H1 (cell line): Measurements from ENCODE around the gene RBM44. TPM values are rescaled to one million over a fixed set of nuclear protein-coding genes. Genes with fewer than 3 reads are reported as not detected.

Experiments
- CTCF ChIA-PET: fragments of 300-600 bp; sonication (Branson Sonifier 250); formaldehyde crosslinking; loops from one replicate; lab custom pipeline; 2021; ENCODE audit not compliant: partially characterized antibody; lab: Charles Lee
- POLR2A ChIA-PET: fragments of 300-600 bp; sonication (Branson Sonifier 250); formaldehyde crosslinking; loops from one replicate; lab custom pipeline; 2021; ENCODE audit warnings: inconsistent platforms; ENCODE audit not compliant: partially characterized antibody; lab: Charles Lee
- DNase-seq, 2 experiments: peaks; one replicate each; pipeline versions ENCODE4 v3.0.0 to v3.0.0-alpha.2; 2010 to 2022; ENCODE audit warnings: low spot score in 2 of 2, low read depth in 1 of 2, mixed read lengths in 1 of 2
- FAIRE-seq: peaks from 2 replicates; lab custom pipeline; 2011; peaks lifted over from hg19 to GRCh38; lab: Jason Lieb, UNC
- H2AFZ ChIP-seq: 2 replicates; pipeline ENCODE4 v1.8.1; 2012; ENCODE audit warnings: low read length, inconsistent platforms
- H2AK5ac ChIP-seq: 2 replicates; pipeline ENCODE4 v1.6.1; 2013; ENCODE audit warnings: low read depth, low read length
- H2BK120ac ChIP-seq: replicated peaks from 2 replicates; pipeline ENCODE3; 2013; ENCODE audit warnings: low read depth, low read length, inconsistent platforms
- H2BK12ac ChIP-seq: 2 replicates; pipeline ENCODE4 v1.6.1; 2013; ENCODE audit warnings: low read depth, low read length
- H2BK15ac ChIP-seq: 2 replicates; pipeline ENCODE4 v1.6.1; 2013; ENCODE audit warnings: low read length
- H2BK20ac ChIP-seq: 2 replicates; pipeline ENCODE4 v1.6.1; 2013; ENCODE audit warnings: low read length
- H2BK5ac ChIP-seq: 2 replicates; pipeline ENCODE4 v1.6.1; 2013; ENCODE audit warnings: low read depth, low read length
- H3K14ac ChIP-seq: 2 replicates; pipeline ENCODE4 v1.6.1; 2013; ENCODE audit warnings: inconsistent platforms; ENCODE audit not compliant: insufficient read length
- H3K18ac ChIP-seq: 2 replicates; pipeline ENCODE4 v1.6.1; 2013; ENCODE audit warnings: low read length; ENCODE audit errors: extremely low read depth
- H3K23ac ChIP-seq: 2 replicates; pipeline ENCODE4 v1.6.1; 2013; ENCODE audit warnings: inconsistent platforms; ENCODE audit not compliant: insufficient read length
- H3K23me2 ChIP-seq: 2 replicates; pipeline ENCODE4 v1.6.1; 2013; ENCODE audit warnings: low read depth, low read length
- H3K27ac ChIP-seq: 2 replicates; pipeline ENCODE4 v1.6.1; 2011; ENCODE audit warnings: low read depth, low read length, inconsistent platforms
- H3K27me3 ChIP-seq, 4 experiments: replicated peaks in 1 of 4; 1 replicate in 1 of 4; 2 replicates in 3 of 4; pipeline versions ENCODE4 v1.6.1 to v1.8.1; 2011 to 2013; ENCODE audit warnings: low read length in 3 of 4, mild to moderate bottlenecking in 3 of 4, inconsistent platforms in 2 of 4, mixed read lengths in 2 of 4, moderate library complexity in 1 of 4; ENCODE audit not compliant: control insufficient read depth in 3 of 4, insufficient read depth in 3 of 4; ENCODE audit errors: extremely low read depth in 1 of 4
- H3K36me3 ChIP-seq, 4 experiments: 2 replicates each; pipeline versions ENCODE4 v1.6.1 to v1.8.1; 2011 to 2013; ENCODE audit warnings: mild to moderate bottlenecking in 4 of 4, low read length in 3 of 4, moderate library complexity in 2 of 4, control low read depth in 1 of 4, inconsistent platforms in 1 of 4; ENCODE audit not compliant: insufficient read depth in 4 of 4, control insufficient read depth in 2 of 4
- H3K4ac ChIP-seq: replicated peaks from 2 replicates; pipeline ENCODE3; 2013; ENCODE audit warnings: low read length, low read depth, mixed read lengths, inconsistent platforms; ENCODE audit not compliant: insufficient read length
- H3K4me1 ChIP-seq, 4 experiments: replicated peaks in 1 of 4; 1 replicate in 1 of 4; 2 replicates in 3 of 4; pipeline versions ENCODE4 v1.6.1 to v1.8.1; 2011 to 2013; ENCODE audit warnings: low read length in 3 of 4, inconsistent platforms in 2 of 4, mixed read lengths in 1 of 4; ENCODE audit not compliant: insufficient read depth in 4 of 4, control insufficient read depth in 3 of 4
- H3K4me2 ChIP-seq, 2 experiments: 2 replicates each; pipeline versions ENCODE4 v1.6.1 to v1.8.1; 2011 to 2013; ENCODE audit warnings: low read depth in 2 of 2, low read length in 2 of 2, control low read depth in 1 of 2, inconsistent platforms in 1 of 2, mild to moderate bottlenecking in 1 of 2; ENCODE audit not compliant: insufficient read depth in 1 of 2
- H3K4me3 ChIP-seq, 4 experiments: fragments of 200-600, 300-600 bp in 1 of 4; sonication (generic), shearing (Covaris generic), sonication (Bioruptor Twin) in 1 of 4; 2 replicates each; pipeline versions ENCODE4 v1.5.1 to v1.8.1; 2011 to 2016; ENCODE audit warnings: low read length in 4 of 4, low read depth in 3 of 4, control low read depth in 2 of 4, inconsistent platforms in 2 of 4, mild to moderate bottlenecking in 2 of 4, mixed read lengths in 1 of 4, moderate library complexity in 1 of 4; ENCODE audit not compliant: insufficient read depth in 2 of 4; ENCODE audit errors: extremely low read depth in 1 of 4
- H3K56ac ChIP-seq: replicated peaks from 2 replicates; pipeline ENCODE3; 2013; ENCODE audit warnings: low read depth, mild to moderate bottlenecking, mixed read lengths, low read length, inconsistent platforms; ENCODE audit not compliant: insufficient read length
- H3K79me1 ChIP-seq: 2 replicates; pipeline ENCODE4 v1.6.1; 2013; ENCODE audit warnings: low read depth, low read length, control low read depth
- H3K79me2 ChIP-seq, 2 experiments: 2 replicates each; pipeline versions ENCODE4 v1.6.1 to v1.8.1; 2012 to 2013; ENCODE audit warnings: low read length in 2 of 2, mild to moderate bottlenecking in 2 of 2, inconsistent platforms in 1 of 2; ENCODE audit not compliant: insufficient read depth in 2 of 2, control insufficient read depth in 1 of 2
- H3K9ac ChIP-seq, 4 experiments: replicated peaks in 1 of 4; 1 replicate in 1 of 4; 2 replicates in 3 of 4; pipeline versions ENCODE4 v1.6.1 to v1.8.1; 2011 to 2013; ENCODE audit warnings: low read depth in 3 of 4, low read length in 3 of 4, control low read depth in 2 of 4, mild to moderate bottlenecking in 2 of 4, moderate library complexity in 2 of 4, inconsistent platforms in 1 of 4; ENCODE audit errors: extremely low read depth in 1 of 4
- H3K9me3 ChIP-seq, 2 experiments: 2 replicates each; pipeline versions ENCODE4 v1.6.1 to v1.8.1; 2012 to 2013; ENCODE audit warnings: mild to moderate bottlenecking in 2 of 2, moderate library complexity in 2 of 2, control low read depth in 1 of 2, inconsistent platforms in 1 of 2, low read depth in 1 of 2, low read length in 1 of 2, mixed read lengths in 1 of 2; ENCODE audit not compliant: insufficient read depth in 2 of 2
- H4K20me1 ChIP-seq, 2 experiments: replicated peaks in 1 of 2; 2 replicates each; pipeline versions ENCODE3 to v1.8.1; 2011 to 2013; ENCODE audit warnings: inconsistent platforms in 2 of 2, low read length in 2 of 2, mild to moderate bottlenecking in 1 of 2; ENCODE audit not compliant: insufficient read depth in 2 of 2, control insufficient read depth in 1 of 2
- H4K5ac ChIP-seq: 2 replicates; pipeline ENCODE4 v1.6.1; 2013; ENCODE audit warnings: low read length, low read depth, mixed read lengths, inconsistent platforms; ENCODE audit not compliant: insufficient read length
- H4K8ac ChIP-seq: 2 replicates; pipeline ENCODE4 v1.8.0; 2013; ENCODE audit warnings: mild to moderate bottlenecking, moderate library complexity, low read length, inconsistent platforms; ENCODE audit not compliant: insufficient read depth; ENCODE audit errors: extremely low read depth
- H4K91ac ChIP-seq: replicated peaks from 2 replicates; pipeline ENCODE3; 2013; ENCODE audit warnings: low read length, mixed read lengths, inconsistent platforms; ENCODE audit not compliant: insufficient read length
- BACH1 ChIP-seq: IDR thresholded peaks from 2 replicates; pipeline ENCODE4 v1.6.1; 2012; ENCODE audit warnings: low read length, improper control_type of control experiment
- CTBP2 ChIP-seq: IDR thresholded peaks from 2 replicates; pipeline ENCODE4 v1.7.0; 2011; ENCODE audit warnings: borderline replicate concordance, mild to moderate bottlenecking, moderate library complexity, mixed read lengths, low read length; ENCODE audit not compliant: insufficient read depth, insufficient read length
- EGR1 ChIP-seq: IDR thresholded peaks from 2 replicates; pipeline ENCODE4 v1.6.1; 2011; ENCODE audit warnings: low read depth, low read length, borderline replicate concordance
- JUN ChIP-seq: IDR thresholded peaks from 2 replicates; pipeline ENCODE4 v1.6.1; 2011; ENCODE audit warnings: low read depth, mild to moderate bottlenecking, improper control_type of control experiment, low read length
- NRF1 ChIP-seq: IDR thresholded peaks from 2 replicates; pipeline ENCODE4 v1.6.1; 2011; ENCODE audit warnings: mild to moderate bottlenecking, low read depth, low read length, improper control_type of control experiment
- PHF8 ChIP-seq: fragments of 200-600 bp; sonication (generic); conservative IDR thresholded peaks from 2 replicates; pipeline ENCODE4 v1.7.1; 2012; ENCODE audit warnings: low read depth, mild to moderate bottlenecking, inconsistent platforms, low read length, moderate library complexity
- RAD21 ChIP-seq, 2 experiments: IDR thresholded peaks in 1 of 2; conservative IDR thresholded peaks in 1 of 2; 2 replicates each; pipeline ENCODE4 v1.6.1; 2011; ENCODE audit warnings: low read depth in 2 of 2, low read length in 2 of 2, improper control_type of control experiment in 1 of 2, inconsistent platforms in 1 of 2, mild to moderate bottlenecking in 1 of 2, moderate library complexity in 1 of 2
- RFX5 ChIP-seq: IDR thresholded peaks from 2 replicates; pipeline ENCODE4 v1.6.1; 2011; ENCODE audit warnings: low read depth, low read length, improper control_type of control experiment, borderline replicate concordance
- RXRA ChIP-seq: IDR thresholded peaks from 2 replicates; pipeline ENCODE4 v1.6.1; 2011; ENCODE audit warnings: low read depth, mild to moderate bottlenecking, low read length, moderate library complexity; ENCODE audit not compliant: insufficient read depth
- SIN3A ChIP-seq, 2 experiments: IDR thresholded peaks in 1 of 2; conservative IDR thresholded peaks in 1 of 2; 2 replicates each; pipeline ENCODE4 v1.6.1; 2011 to 2012; ENCODE audit warnings: low read length in 2 of 2, improper control_type of control experiment in 1 of 2, low read depth in 1 of 2, mild to moderate bottlenecking in 1 of 2
- SIX5 ChIP-seq: IDR thresholded peaks from 2 replicates; pipeline ENCODE4 v1.6.1; 2011; ENCODE audit warnings: mild to moderate bottlenecking, low read depth, low read length
- TAF7 ChIP-seq: optimal IDR thresholded peaks from 2 replicates; pipeline ENCODE3; 2011; ENCODE audit warnings: low read depth, mild to moderate bottlenecking, inconsistent platforms, low read length, moderate library complexity, borderline replicate concordance
- WGBS, 2 experiments: shearing (Covaris generic) in 1 of 2; methylation state at CpG; one replicate each; pipeline versions ENCODE4 v1.1.6 to v1.1.7; 2013 to 2015; ENCODE audit warnings: low lambda C conversion rate in 2 of 2, mixed read lengths in 2 of 2, inconsistent platforms in 1 of 2, low coverage in 1 of 2, missing lambda C conversion rate in 1 of 2; ENCODE audit not compliant: insufficient replicate concordance in 2 of 2, insufficient coverage in 1 of 2, insufficient read length in 1 of 2; ENCODE audit errors: extremely low coverage in 1 of 2, missing lambda C conversion rate in 1 of 2; 5-methylcytosine and 5-hydroxymethylcytosine counted together
- polyA plus RNA-seq, 7 experiments: library from polyadenylated mRNA; depleted of rRNA in 3 of 7; stranded (reverse) in 5 of 7; unstranded in 2 of 7; fragments of >200 nt in 5 of 7; fragments of 200-250 nt in 2 of 7; gene quantifications; 1 replicate in 5 of 7; 2 replicates in 1 of 7; 4 replicates in 1 of 7; pipeline versions ENCODE4 v1.2.1 to v1.2.3, GENCODE V29; 2011 to 2013; ENCODE audit warnings: missing spikeins in 2 of 7, mixed read lengths in 2 of 7
- total RNA-seq: library from RNA; stranded (reverse); fragmentation: NEBNext Ultra II Directional; extraction: Animal tissue kit (Norgen Biotek cat#: 25700); gene quantifications from 2 replicates; pipeline ENCODE4 v1.2.1, GENCODE V29; 2021

RBM44 gene
- total and polyA plus RNA-seq, 2 of the 8 experiments (the other 6 are each of a cell fraction or from before 2014, with no cell fraction given): 0.12 to 0.43 TPM

DNA sequence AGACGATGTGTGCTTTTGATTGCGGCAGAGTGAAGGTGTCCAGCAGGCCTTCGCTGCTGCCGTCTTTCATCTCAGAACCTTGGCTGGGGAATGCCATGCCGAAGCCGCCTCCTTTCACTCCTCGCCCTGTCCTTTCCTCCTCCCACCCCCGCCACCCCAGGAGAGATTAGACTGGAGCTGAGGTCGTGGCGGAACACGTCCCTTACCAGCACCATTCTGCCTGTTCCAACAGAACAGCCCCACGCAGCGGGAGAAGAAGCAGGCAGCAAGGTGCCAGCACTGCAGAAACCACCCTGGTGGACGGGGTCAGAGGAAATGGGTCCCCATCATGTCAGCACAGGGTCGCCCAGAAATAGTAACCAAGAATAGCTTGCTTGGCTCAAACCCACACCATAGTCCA, 24.8 kb upstream of the RBM44 start:
- H3K79me2 ChIP-seq: no peaks in the 10 kb centered on the region
- no peaks in the 10 kb centered on the region for H3K23me2 ChIP-seq
- no peak overlapping the region for H3K18ac ChIP-seq
- H2BK5ac ChIP-seq: no peak overlapping the region
- no peak overlapping the region for H2BK15ac ChIP-seq
- no peak overlapping the region for H3K4me3 ChIP-seq
- no peak overlapping the region for H3K23ac ChIP-seq
- H4K8ac ChIP-seq: no peak overlapping the region
- no peak overlapping the region for H4K5ac ChIP-seq
- no peak overlapping the region for H2BK120ac ChIP-seq
- H3K36me3 ChIP-seq: peaks cover 0 to 4% (median 2%) of the 10 kb centered on the region in 4 experiments; a peak in 4 of 8 replicates
- no peak overlapping the region for H3K14ac ChIP-seq
- H2BK20ac ChIP-seq: no peak overlapping the region
- H2AK5ac ChIP-seq: no peak overlapping the region
- no peak overlapping the region for H3K56ac ChIP-seq
- H3K9me3 ChIP-seq: no peaks in the 10 kb centered on the region
- H4K91ac ChIP-seq: no peak overlapping the region
- no peak overlapping the region for H2AFZ ChIP-seq
- no peak overlapping the region for H2BK12ac ChIP-seq
- ChIA-PET POLR2A (no interaction called here), CTCF (interaction anchor here (0.7 to 2.5 kb wide), 12 partner anchors 8 to 437 kb away, joined by 3 to 11 read pairs (median 4); no protein-coding TSS in a partner anchor)
- H3K27ac ChIP-seq: no peak overlapping the region
- FAIRE-seq: no peak
- WGBS, 2 experiments: 97% methylated on average over 14 of the region's 15 CpGs; no CpG with 5 or more reads in 1 of the 2 experiments
- no peak overlapping the region for H3K4ac ChIP-seq
- H3K9ac ChIP-seq: no peak overlapping the region
- TF ChIP-seq SIN3A (conservative IDR thresholded peaks at IDR 0.05 in 1 of 2, IDR thresholded peaks at IDR 0.05 in 1 of 2; ENCODE audit: low read depth in 1 of 2, low read length in 2 of 2): no peak
- no peak for TF ChIP-seq JUN
- no peak for TF ChIP-seq BACH1
- no peak for TF ChIP-seq RXRA
- no peak for TF ChIP-seq RAD21 (IDR thresholded peaks at IDR 0.05 in 1 of 2, conservative IDR thresholded peaks at IDR 0.05 in 1 of 2; ENCODE audit: low read depth in 2 of 2, low read length in 2 of 2)
- no peak for TF ChIP-seq RFX5
- TF ChIP-seq SIX5: no peak
- no peak for TF ChIP-seq PHF8
- TF ChIP-seq TAF7: no peak
- no peak for TF ChIP-seq CTBP2
- TF ChIP-seq NRF1: no peak
- no peak for TF ChIP-seq EGR1
- no peaks in the 10 kb centered on the region; a peak in 2 of 7 replicates for H3K4me1 ChIP-seq
- DNase-seq: peak in 1 of 2 experiments; percentile 35
- no peak overlapping the region for H3K4me2 ChIP-seq
- no peaks in the 10 kb centered on the region for H4K20me1 ChIP-seq
- H3K27me3 ChIP-seq: no peaks in the 10 kb centered on the region
- H3K79me1 ChIP-seq: no peaks in the 10 kb centered on the region; the same call in 1 of the 2 replicates
